HG02885 (cell line): ENCODE measurements around the gene MED4.

Experiments
- ATAC-seq: cut with Tn5 transposase; IDR thresholded peaks from one replicate; pipeline ENCODE4 v1.9.1; 2021; ENCODE audit warnings: mild to moderate bottlenecking; ENCODE audit not compliant: unreplicated experiment, poor library complexity

The MED4 gene, protein sequence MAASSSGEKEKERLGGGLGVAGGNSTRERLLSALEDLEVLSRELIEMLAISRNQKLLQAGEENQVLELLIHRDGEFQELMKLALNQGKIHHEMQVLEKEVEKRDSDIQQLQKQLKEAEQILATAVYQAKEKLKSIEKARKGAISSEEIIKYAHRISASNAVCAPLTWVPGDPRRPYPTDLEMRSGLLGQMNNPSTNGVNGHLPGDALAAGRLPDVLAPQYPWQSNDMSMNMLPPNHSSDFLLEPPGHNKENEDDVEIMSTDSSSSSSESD

DNA sequence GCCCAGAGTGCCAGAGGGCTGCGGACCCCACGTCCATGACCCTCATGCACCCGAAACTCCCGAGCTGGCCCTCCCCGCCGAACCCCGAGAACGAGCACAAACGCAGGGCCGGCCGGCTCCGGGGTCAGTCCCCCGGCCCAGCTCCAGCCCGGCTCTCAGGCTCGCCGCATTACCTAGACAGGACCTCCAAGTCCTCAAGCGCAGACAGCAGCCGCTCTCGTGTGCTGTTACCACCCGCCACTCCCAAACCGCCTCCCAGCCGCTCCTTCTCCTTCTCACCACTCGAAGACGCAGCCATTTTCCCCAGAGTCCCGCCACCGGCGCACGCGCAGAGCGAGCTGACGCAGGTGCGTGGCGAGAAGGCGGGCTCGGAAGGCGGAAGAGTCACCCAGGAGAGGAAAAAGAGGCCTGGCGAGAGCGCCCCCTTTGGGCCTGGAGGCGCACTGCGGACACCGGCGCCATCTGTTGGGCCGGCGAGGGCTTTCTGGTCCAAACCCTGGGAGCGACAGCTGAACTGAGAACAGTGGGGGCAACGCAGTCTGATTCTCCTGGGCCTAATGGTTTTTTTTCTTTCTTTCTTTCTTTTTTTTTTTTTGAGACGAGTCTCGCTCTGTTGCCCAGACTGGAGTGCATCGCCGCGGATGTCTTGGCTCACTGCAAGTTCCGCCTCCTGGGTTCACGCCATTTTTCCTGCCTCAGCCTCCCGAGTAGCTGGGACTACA lies at the start of gene MED4:
Gene MED4, minus strand, starts transcription at position 324 of the 722 bp plus-strand sequence. Its CDS starts 26 bp downstream, at position 298.
- peak; percentile 93 for ATAC-seq

GRCh38 chr13:48144413-48145035 lies 49.6 kb upstream of the MED4 start:
- no peak for ATAC-seq

GRCh38 chr13:48142436-48142835 lies 47.5 kb upstream of the MED4 start:
- ATAC-seq: peak; percentile 77

GRCh38 chr13:48138270-48138669 lies 43.4 kb upstream of the MED4 start:
- ATAC-seq: no peak

GRCh38 chr13:48132961-48133360 lies 38.1 kb upstream of the MED4 start:
- ATAC-seq: no peak

GRCh38 chr13:48131533-48131932 lies 36.6 kb upstream of the MED4 start:
- no peak for ATAC-seq

- peak; percentile 73 for ATAC-seq
These were observed 32.3 kb upstream of the MED4 start for GRCh38 chr13:48126944-48127830.

GRCh38 chr13:48125794-48126228 lies 30.9 kb upstream of the MED4 start:
- ATAC-seq: no peak

GRCh38 chr13:48123812-48124211 lies 28.9 kb upstream of the MED4 start:
- no peak for ATAC-seq

DNA sequence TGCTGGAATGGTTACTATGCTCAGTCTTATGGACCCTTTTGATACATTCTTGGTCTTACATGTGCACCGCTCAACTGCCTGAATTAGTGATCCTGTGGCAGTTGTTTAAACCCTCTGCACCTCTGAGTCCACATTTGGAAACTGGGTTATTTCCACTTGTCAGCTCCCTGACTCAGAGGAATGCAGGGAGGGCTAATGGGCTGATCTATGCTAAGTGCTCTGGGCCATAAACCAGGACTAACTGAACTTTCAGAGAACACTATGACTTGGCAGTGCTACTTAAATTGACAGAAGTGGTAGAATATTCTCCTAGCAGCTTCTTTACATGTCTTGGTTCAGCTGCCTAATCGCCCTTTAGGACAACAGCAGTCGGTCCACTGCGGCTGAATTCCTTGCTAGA lies 26.8 kb upstream of the MED4 start:
- no peak for ATAC-seq

DNA sequence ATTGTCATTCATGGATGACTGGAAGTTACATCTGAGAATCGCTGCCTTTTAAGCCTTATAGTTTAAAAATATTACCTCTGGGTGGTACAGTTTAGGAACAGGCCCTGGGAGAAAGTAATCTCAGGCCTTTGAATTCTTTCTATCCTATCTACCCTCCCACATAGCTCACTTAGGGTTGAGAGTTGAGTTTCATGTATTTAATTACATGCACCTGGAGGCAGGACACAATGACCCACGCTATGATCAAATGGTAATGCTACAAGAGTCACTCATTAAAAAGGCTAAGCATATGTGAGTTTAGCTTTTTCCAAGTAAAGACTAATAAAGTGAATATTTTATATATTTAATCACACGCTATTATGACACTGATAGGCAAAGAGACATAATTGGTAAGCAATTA lies 25.3 kb upstream of the MED4 start:
- no peak for ATAC-seq

- ATAC-seq: no peak
These were observed 23.1 kb upstream of the MED4 start for GRCh38 chr13:48118030-48118429.

DNA sequence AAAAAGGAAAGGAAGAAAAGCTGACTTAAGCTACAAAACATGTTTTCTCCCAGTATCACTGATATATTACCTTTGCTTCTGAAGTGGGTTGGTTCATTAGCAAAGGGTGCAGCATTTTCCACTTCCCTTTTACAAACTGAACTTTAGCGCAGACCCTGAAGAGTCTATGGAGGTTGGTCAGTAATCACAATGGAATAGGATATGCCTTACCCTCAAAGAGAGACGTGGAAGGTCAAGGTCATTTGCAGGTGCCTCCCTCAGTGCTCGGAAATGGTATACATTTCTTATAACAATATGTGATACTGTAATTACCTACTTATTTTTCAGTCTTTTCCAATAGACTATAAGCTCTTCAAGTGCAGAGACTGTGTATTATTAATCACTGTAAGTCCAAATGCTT lies 21.9 kb upstream of the MED4 start:
- no peak for ATAC-seq

GRCh38 chr13:48113756-48114130 lies 18.8 kb upstream of the MED4 start:
- no peak for ATAC-seq

DNA sequence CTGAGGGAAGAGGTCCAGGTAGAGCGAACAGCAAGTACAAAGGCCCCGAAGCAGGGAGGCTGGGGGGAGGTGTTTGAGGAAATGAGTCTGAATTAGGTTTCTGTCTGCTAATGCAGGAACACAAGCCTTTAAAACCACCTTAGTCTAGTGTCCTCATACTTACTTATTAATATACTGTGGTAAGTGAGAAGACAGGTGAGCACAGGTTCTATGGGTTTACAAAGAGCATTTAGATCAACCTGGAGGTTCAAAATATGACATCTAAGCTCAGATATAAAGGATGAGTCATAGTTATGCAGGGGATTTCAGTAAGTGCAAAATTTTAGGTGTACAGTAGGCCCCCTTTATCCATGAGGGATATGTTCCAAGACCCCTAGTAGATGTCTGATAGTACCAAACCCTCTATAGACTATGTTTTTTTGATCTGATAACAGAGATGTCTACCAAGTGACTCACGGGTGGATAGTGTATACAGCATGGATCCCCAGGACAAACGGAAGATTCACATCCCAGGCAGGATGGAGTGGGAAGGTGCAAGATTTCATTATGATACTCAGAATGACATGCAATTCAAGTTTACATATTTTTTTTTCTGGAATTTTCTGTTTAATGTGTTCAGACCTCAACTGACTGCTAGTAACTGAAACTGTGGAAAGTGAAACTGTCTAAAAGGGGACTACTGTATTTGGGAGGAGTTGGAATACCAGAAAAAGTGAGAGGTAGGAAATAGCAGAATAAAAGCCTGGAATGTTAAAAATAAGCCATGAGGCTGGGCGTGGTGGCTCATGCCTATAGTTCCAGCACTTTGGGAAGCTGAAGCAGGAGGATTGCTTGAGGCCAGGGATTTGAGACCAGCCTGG lies 18.2 kb upstream of the MED4 start:
- ATAC-seq: no peak

- no peak for ATAC-seq
These were observed 16.2 kb upstream of the MED4 start for GRCh38 chr13:48110931-48111721.

DNA sequence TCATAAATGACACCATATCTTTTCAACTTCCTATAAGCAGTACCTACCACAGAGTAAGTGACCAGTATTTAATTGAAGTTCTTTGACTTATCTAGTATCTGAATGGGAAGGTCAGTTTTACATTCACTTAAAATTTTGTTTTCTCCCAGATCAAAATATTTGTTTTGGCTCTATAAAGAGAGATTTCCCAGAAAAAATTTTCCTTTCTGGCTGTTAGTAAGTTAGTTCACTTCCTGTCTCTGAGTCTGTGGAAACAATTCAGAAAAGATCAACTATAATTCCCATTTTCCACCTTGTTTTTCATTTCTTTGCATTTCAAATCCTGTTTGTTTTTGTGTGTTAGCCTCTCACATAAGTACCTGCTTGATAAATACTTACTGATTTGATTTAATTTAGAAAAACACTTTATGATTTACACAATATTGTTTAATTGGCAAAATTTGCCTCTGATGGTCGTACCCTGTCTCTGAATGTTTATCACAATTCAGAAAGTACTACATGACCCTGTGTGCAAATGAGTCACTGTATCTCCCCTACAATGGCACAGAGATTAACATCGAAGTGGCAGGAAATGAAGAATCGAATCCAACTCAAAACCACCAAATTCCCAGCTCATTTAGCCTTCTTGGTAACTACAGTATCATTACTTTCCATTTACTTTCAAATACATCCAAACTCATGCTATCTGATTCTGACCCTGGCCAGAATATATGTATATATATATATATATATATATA lies 15.4 kb upstream of the MED4 start:
- no peak for ATAC-seq

- ATAC-seq: no peak
These were observed 13.2 kb upstream of the MED4 start for GRCh38 chr13:48108106-48108505.
